A673 (cell line): ENCODE measurements around the gene SDF4.

Experiments used
- CTCF ChIP-seq: fragments of 300-800, 200-600 bp; sonication (generic); conservative IDR thresholded peaks from 2 replicates; pipeline ENCODE4 v1.5.1; 2017; ENCODE audit warnings: low read depth, mild to moderate bottlenecking, antibody characterized with exemption, low read length, moderate library complexity, mixed read lengths
- EZH2 ChIP-seq: fragments of 200-600 bp; sonication (generic); IDR thresholded peaks from 2 replicates; pipeline ENCODE4 v1.6.1; 2017; ENCODE audit warnings: borderline replicate concordance, low read depth, mild to moderate bottlenecking, mixed read lengths, antibody characterized with exemption, low read length; ENCODE audit not compliant: poor library complexity, severe bottlenecking

- no peak for TF ChIP-seq CTCF
- TF ChIP-seq EZH2, result no peak
Measured at GRCh38 chr1:1205769-1206375, 25.9 kb downstream of the SDF4 start.
